Ovary (tissue), 9 donors: ENCODE measurements around the gene MYOM1. TPM values are rescaled to one million over a fixed set of nuclear protein-coding genes. Genes with fewer than 3 reads are reported as not detected.

Experiments
- DNase-seq, 5 donors: peaks; one replicate each; pipeline ENCODE4 v3.0.0-alpha.2; 2019 to 2020
- H3K27ac ChIP-seq, 2 donors: fragments of 200-600 bp; one replicate each; pipeline versions ENCODE4 v1.5.1 to v1.8.0; 2019 to 2022
- H3K27me3 ChIP-seq: fragments of 200-600 bp; one replicate; pipeline ENCODE4 v1.8.0; 2022
- H3K36me3 ChIP-seq: fragments of 200-600 bp; sonication (generic); one replicate; pipeline ENCODE4 v1.5.1; 2019
- H3K4me1 ChIP-seq: one replicate; pipeline ENCODE4 v1.8.1; 2013; ENCODE audit warnings: mild to moderate bottlenecking, moderate library complexity; ENCODE audit not compliant: insufficient read depth
- H3K4me3 ChIP-seq: fragments of 200-600 bp; sonication (generic); one replicate; pipeline ENCODE4 v1.5.1; 2017
- H3K9me3 ChIP-seq, 2 donors: fragments of 200-600 bp in 1 of 2; sonication (generic) in 1 of 2; one replicate each; pipeline versions ENCODE4 v1.5.1 to v1.8.1; 2013 to 2019; ENCODE audit warnings: mild to moderate bottlenecking in 1 of 2, moderate library complexity in 1 of 2
- CTCF ChIP-seq, 3 donors: fragments of 450-650 bp in 2 of 3; fragments of 200-600 bp in 1 of 3; IDR thresholded peaks; one replicate each; pipeline versions ENCODE4 v1.5.1 to v1.8.0; 2016 to 2022; ENCODE audit warnings: antibody characterized with exemption in 3 of 3, mild to moderate bottlenecking in 1 of 3
- EP300 ChIP-seq: sonication (generic); formaldehyde crosslinking; IDR thresholded peaks from one replicate; pipeline ENCODE4 v1.6.1; 2017; ENCODE audit warnings: antibody characterized with exemption
- POLR2A ChIP-seq: fragments of 450-650 bp; IDR thresholded peaks from one replicate; pipeline ENCODE4 v1.6.1; 2017; ENCODE audit warnings: antibody characterized with exemption, mild to moderate bottlenecking, moderate library complexity
- WGBS, 3 donors: extraction: QIAGEN DNeasy Blood & Tissue Kit in 1 of 3; methylation state at CpG; one replicate each; pipeline versions ENCODE4 v1.1.5 to v1.1.7; 2013 to 2017; 5-methylcytosine and 5-hydroxymethylcytosine counted together
- intact Hi-C, 4 donors: fragments of 100-400 bp; cut with DNase I; formaldehyde crosslinking; loops; one replicate each; pipeline versions ENCODE4 v1.11.0 to v1.15.1; 2022 to 2023
- polyA plus RNA-seq, 2 donors: library from polyadenylated mRNA; stranded (reverse); fragments of 200-250 nt in 1 of 2; fragments of 350-450 nt in 1 of 2; fragmentation: Illumina TruSeq in 1 of 2; extraction: RNeasy Lipid Tissue Mini Kit (QIAGEN cat#74804) in 1 of 2; gene quantifications; one replicate each; pipeline ENCODE4 v1.2.3, GENCODE V29; 2013 to 2014
- total RNA-seq, 7 donors: library from RNA; depleted of rRNA in 2 of 7; stranded (reverse); fragments of >200 nt in 2 of 7; fragmentation: NEBNext Ultra II Directional in 3 of 7; extraction: Animal tissue kit (Norgen Biotek cat#: 25700) in 3 of 7; gene quantifications; one replicate each; pipeline versions ENCODE4 v1.1.0 to v1.2.4, GENCODE V29; 2016 to 2023
- donor health status: DM: no; HTN: no; CAD: no; lungs with moderate emphysema.
- donor health status: DM: no; HTN: no; CAD: no.
- donor health status: Bipolar disorder and iron deficiency.
- donor health status: DM: yes; HTN: yes; CAD: no.
- donor health status: DM: no; HTN: no; CAD: no.
- donor health status: DM: yes; HTN: yes; CAD: no.

The MYOM1 gene
- total and polyA plus RNA-seq, 9 donors, result 0.69 to 21.0 (median 3.6) TPM

- 59 to 74% (median 59%) methylated on average over 10 of the region's 10 CpGs for WGBS, 3 donors
- Histone ChIP-seq H3K36me3 (no peaks in the 10 kb centered on the region), H3K27ac (no peak overlapping the region), H3K4me3 (no peak overlapping the region), H3K27me3 (no peaks in the 10 kb centered on the region), H3K9me3 (no peaks in the 10 kb centered on the region), H3K4me1 (peaks cover 2% of the 10 kb centered on the region)
- no peak for DNase-seq
- intact Hi-C loops, result no loop called here
- TF ChIP-seq CTCF (IDR thresholded peaks at IDR 0.05), result no peak
- TF ChIP-seq POLR2A, result no peak
- TF ChIP-seq EP300, result no peak
These were observed 40.2 kb downstream of the MYOM1 start for GRCh38 chr18:3179430-3180089.

GRCh38 chr18:3177902-3178687, 41.7 kb downstream of the MYOM1 start:
- no peak overlapping the region for H3K27ac ChIP-seq

GRCh38 chr18:3175195-3175758, 44.5 kb downstream of the MYOM1 start:
- no peaks in the 10 kb centered on the region for H3K36me3 ChIP-seq
- DNase-seq, result no peak
- 16 to 32% (median 17%) methylated on average over 2 of the region's 2 CpGs for WGBS, 3 donors
- H3K4me1 ChIP-seq, result peaks cover 2% of the 10 kb centered on the region
- no peak overlapping the region for H3K4me3 ChIP-seq
- H3K27ac ChIP-seq, result no peak overlapping the region
- no peaks in the 10 kb centered on the region for H3K27me3 ChIP-seq
- TF ChIP-seq EP300 (no peak), CTCF (IDR thresholded peaks at IDR 0.05) (no peak), POLR2A (no peak)
- intact Hi-C loops, result no loop called here
- H3K9me3 ChIP-seq, result no peaks in the 10 kb centered on the region

More at GRCh38 chr18:3177902-3178687, 41.7 kb downstream of the MYOM1 start:
- no peaks in the 10 kb centered on the region for H3K36me3 ChIP-seq
- H3K27me3 ChIP-seq, result no peaks in the 10 kb centered on the region
- no peak for DNase-seq
- no peak for TF ChIP-seq EP300
- no peak for TF ChIP-seq CTCF (IDR thresholded peaks at IDR 0.05)
- no peak for TF ChIP-seq POLR2A
- WGBS, 3 donors, result 79 to 87% (median 81%) methylated on average over 15 of the region's 15 CpGs
- no peak overlapping the region for H3K4me3 ChIP-seq
- peaks cover 2% of the 10 kb centered on the region for H3K4me1 ChIP-seq
- H3K9me3 ChIP-seq, result no peaks in the 10 kb centered on the region
- intact Hi-C loops, result no loop called here

DNA sequence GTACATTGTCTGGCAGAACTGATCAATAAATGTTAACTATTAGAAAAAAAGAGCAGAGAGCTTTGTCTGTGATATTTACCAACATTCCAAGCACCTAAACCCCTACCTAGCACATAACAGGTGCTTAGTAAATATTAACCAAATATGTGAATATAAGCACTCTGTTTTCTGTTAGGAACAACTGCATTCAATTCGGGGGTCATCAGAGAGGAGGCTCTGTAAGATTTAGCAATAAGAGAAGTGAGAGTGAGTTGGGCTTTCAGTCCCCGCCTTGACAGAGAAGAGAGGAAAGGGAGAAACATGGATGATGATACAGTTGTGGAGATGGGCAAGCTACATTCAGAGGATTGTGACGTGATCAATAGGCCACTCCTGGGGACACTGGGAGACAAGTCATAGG, 47.7 kb downstream of the MYOM1 start:
- TF ChIP-seq POLR2A, result no peak
- no peak for TF ChIP-seq EP300
- no peak for TF ChIP-seq CTCF (IDR thresholded peaks at IDR 0.05)
- H3K27ac ChIP-seq, result no peak overlapping the region
- no peak overlapping the region for H3K4me3 ChIP-seq
- DNase-seq, result no peak
- H3K36me3 ChIP-seq, result no peaks in the 10 kb centered on the region
- no peaks in the 10 kb centered on the region for H3K27me3 ChIP-seq
- intact Hi-C loops, result no loop called here
- 64 to 93% (median 85%) methylated on average over 3 of the region's 3 CpGs for WGBS, 3 donors
- H3K4me1 ChIP-seq, result peaks cover 2% of the 10 kb centered on the region
- H3K9me3 ChIP-seq, result no peaks in the 10 kb centered on the region
